Measurements from ENCODE around the gene GPRIN3. TPM values are rescaled to one million over a fixed set of nuclear protein-coding genes. Genes with fewer than 3 reads are reported as not detected.

The GPRIN3 gene
- total RNA-seq, 1 experiment from 2014 or later: not detected

DNA sequence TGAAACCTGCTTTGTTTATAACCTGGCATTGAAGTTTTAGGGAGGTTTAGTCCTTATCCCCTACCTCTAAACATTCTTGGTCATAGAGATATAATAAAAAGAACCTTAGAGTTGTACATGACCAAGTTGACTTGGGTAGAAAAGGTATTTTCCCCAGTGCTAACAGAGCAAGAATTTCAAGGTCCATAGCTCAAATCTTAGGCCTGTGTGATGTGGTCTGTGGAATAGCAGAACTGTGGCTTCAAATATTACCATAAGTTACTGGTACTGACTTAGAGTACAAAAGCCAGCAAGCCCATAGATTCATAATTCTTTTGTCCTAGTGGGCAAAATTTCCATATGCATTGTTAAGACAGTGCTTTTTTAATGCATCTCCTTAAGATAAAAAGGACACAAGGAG lies 91.2 kb downstream of the GPRIN3 start:
- H3K4me1 ChIP-seq (ENCODE audit: insufficient read depth, low read length, poor library complexity, severe bottlenecking): no peaks in the 10 kb centered on the region
- no peaks in the 10 kb centered on the region for H3K36me3 ChIP-seq (ENCODE audit: insufficient read depth, low read length, poor library complexity, severe bottlenecking)
- H3K27ac ChIP-seq (ENCODE audit: low read depth, low read length, poor library complexity, severe bottlenecking): no peak overlapping the region
- intact Hi-C loops (cut with micrococcal nuclease; ENCODE audit: unreplicated experiment): no loop called here
- H3K9me3 ChIP-seq (ENCODE audit: low read depth, low read length, poor library complexity, severe bottlenecking): no peaks in the 10 kb centered on the region
- POLR2A ChIA-PET (ENCODE audit: low non-redundant PET): no interaction called here
- H3K27me3 ChIP-seq (replicated peaks; ENCODE audit: insufficient read depth, low read depth, low read length, poor library complexity): no peaks in the 10 kb centered on the region
- H3K4me3 ChIP-seq (ENCODE audit: low read depth, low read length, poor library complexity, severe bottlenecking): no peak overlapping the region
- CTCF ChIA-PET: no interaction called here
- no peak for DNase-seq (ENCODE audit: low spot score)
- no TSS peak for BruUV-seq (replicated peaks)
- TF ChIP-seq CTCF (conservative IDR thresholded peaks at IDR 0.05; ENCODE audit: low read depth, low read length): no peak
- no peak for TF ChIP-seq EZH2 (IDR thresholded peaks at IDR 0.05; ENCODE audit: borderline replicate concordance, low read depth, low read length, poor library complexity, severe bottlenecking)

GRCh38 chr4:89215736-89216135 lies 91.9 kb downstream of the GPRIN3 start:
- Histone ChIP-seq H3K4me1 (ENCODE audit: insufficient read depth, low read length, poor library complexity, severe bottlenecking) (no peaks in the 10 kb centered on the region), H3K27ac (ENCODE audit: low read depth, low read length, poor library complexity, severe bottlenecking) (no peak overlapping the region), H3K4me3 (ENCODE audit: low read depth, low read length, poor library complexity, severe bottlenecking) (no peak overlapping the region), H3K27me3 (replicated peaks; ENCODE audit: insufficient read depth, low read depth, low read length, poor library complexity) (no peaks in the 10 kb centered on the region), H3K36me3 (ENCODE audit: insufficient read depth, low read length, poor library complexity, severe bottlenecking) (no peaks in the 10 kb centered on the region), H3K9me3 (ENCODE audit: low read depth, low read length, poor library complexity, severe bottlenecking) (no peaks in the 10 kb centered on the region)
- no peak for DNase-seq (ENCODE audit: low spot score)
- no TSS peak for BruUV-seq (replicated peaks)
- no peak for TF ChIP-seq EZH2 (IDR thresholded peaks at IDR 0.05; ENCODE audit: borderline replicate concordance, low read depth, low read length, poor library complexity, severe bottlenecking)
- TF ChIP-seq CTCF (conservative IDR thresholded peaks at IDR 0.05; ENCODE audit: low read depth, low read length): no peak
- CTCF ChIA-PET: no interaction called here
- intact Hi-C loops (cut with micrococcal nuclease; ENCODE audit: unreplicated experiment): no loop called here
- POLR2A ChIA-PET (ENCODE audit: low non-redundant PET): no interaction called here

- no peak for TF ChIP-seq EZH2 (IDR thresholded peaks at IDR 0.05; ENCODE audit: borderline replicate concordance, low read depth, low read length, poor library complexity, severe bottlenecking)
- TF ChIP-seq CTCF (conservative IDR thresholded peaks at IDR 0.05; ENCODE audit: low read depth, low read length): no peak
- intact Hi-C loops (cut with micrococcal nuclease; ENCODE audit: unreplicated experiment): no loop called here
- no peak overlapping the region for H3K4me3 ChIP-seq (ENCODE audit: low read depth, low read length, poor library complexity, severe bottlenecking)
- no peak for DNase-seq (ENCODE audit: low spot score)
- H3K4me1 ChIP-seq (ENCODE audit: insufficient read depth, low read length, poor library complexity, severe bottlenecking): no peaks in the 10 kb centered on the region
- ChIA-PET POLR2A (ENCODE audit: low non-redundant PET) (no interaction called here), CTCF (no interaction called here)
- H3K9me3 ChIP-seq (ENCODE audit: low read depth, low read length, poor library complexity, severe bottlenecking): no peaks in the 10 kb centered on the region
- H3K27ac ChIP-seq (ENCODE audit: low read depth, low read length, poor library complexity, severe bottlenecking): no peak overlapping the region
- no peaks in the 10 kb centered on the region for H3K27me3 ChIP-seq (replicated peaks; ENCODE audit: insufficient read depth, low read depth, low read length, poor library complexity)
- BruUV-seq (replicated peaks): no TSS peak
- no peaks in the 10 kb centered on the region for H3K36me3 ChIP-seq (ENCODE audit: insufficient read depth, low read length, poor library complexity, severe bottlenecking)
Measured at GRCh38 chr4:89214308-89214707, 93.3 kb downstream of the GPRIN3 start.

Measured in A673 (cell line).